K562 (cell line): ENCODE results near the gene MFSD2B. TPM values are rescaled to one million over a fixed set of nuclear protein-coding genes. Genes with fewer than 3 reads are reported as not detected.

Experiments
- ATAC-seq: fragments of 200-7000 bp; cut with Tn5 transposase; 3 replicates; pipeline ENCODE4 v1.9.1; 2020; ENCODE audit warnings: moderate library complexity
- BruUV-seq: library from RNA; stranded (reverse); fragments of 400-500 nt; replicated peaks from 2 replicates; lab custom pipeline; 2021; lab: Mats Ljungman, UMichigan
- CTCF ChIA-PET: fragments of 300-600 bp; formaldehyde crosslinking; extraction: SDS; loops from one replicate; lab custom pipeline; 2021; ENCODE audit warnings: low intra/inter-chr PET ratio; lab: Yijun Ruan, JAX
- POLR2A ChIA-PET: fragments of 300-600, 350-650 bp; sonication (Branson Sonifier 250); formaldehyde crosslinking; extraction: SDS; loops from one replicate; lab custom pipeline; 2021; ENCODE audit warnings: antibody characterized with exemption, inconsistent platforms; lab: Yijun Ruan, JAX
- DNase-seq, 4 experiments: peaks; one replicate each; pipeline versions ENCODE4 v3.0.0 to v3.0.0-alpha.2; 2011 to 2018; ENCODE audit warnings: low spot score in 3 of 4, mixed read lengths in 3 of 4; ENCODE audit errors: extremely low read depth in 1 of 4
- FAIRE-seq: peaks from 2 replicates; lab custom pipeline; 2011; peaks lifted over from hg19 to GRCh38; lab: Jason Lieb, UNC
- H2AFZ ChIP-seq: 2 replicates; pipeline ENCODE4 v1.6.0; 2011; ENCODE audit warnings: low read depth, low read length, control low read depth, inconsistent platforms
- H3K27ac ChIP-seq: fragments of 200-600 bp; 3 replicates; pipeline ENCODE4 v1.8.0; 2011; ENCODE audit warnings: low read depth, mild to moderate bottlenecking, control low read depth, inconsistent platforms, low read length, moderate library complexity, mixed read lengths; ENCODE audit errors: extremely low read depth
- H3K27me3 ChIP-seq, 2 experiments: fragments of 300-600 bp in 1 of 2; 2 replicates in 1 of 2; 3 replicates in 1 of 2; pipeline versions ENCODE4 v1.6.0 to v1.8.0; 2011; ENCODE audit warnings: inconsistent platforms in 2 of 2, low read length in 2 of 2, mild to moderate bottlenecking in 1 of 2, mixed read lengths in 1 of 2, moderate library complexity in 1 of 2; ENCODE audit not compliant: control insufficient read depth in 2 of 2, insufficient read depth in 2 of 2
- H3K36me3 ChIP-seq: fragments of 300-600 bp; 3 replicates; pipeline ENCODE4 v1.8.0; 2011; ENCODE audit warnings: mild to moderate bottlenecking, low read length, inconsistent platforms; ENCODE audit not compliant: control insufficient read depth, insufficient read depth
- H3K4me1 ChIP-seq, 2 experiments: fragments of 200-600 bp in 1 of 2; replicated peaks in 1 of 2; 2 replicates in 1 of 2; 3 replicates in 1 of 2; pipeline versions ENCODE4 v1.5.1 to v1.8.0; 2011; ENCODE audit warnings: inconsistent platforms in 2 of 2, low read length in 2 of 2, mild to moderate bottlenecking in 1 of 2, mixed read lengths in 1 of 2, moderate library complexity in 1 of 2; ENCODE audit not compliant: control insufficient read depth in 2 of 2, insufficient read depth in 2 of 2
- H3K4me2 ChIP-seq: 2 replicates; pipeline ENCODE4 v1.6.1; 2011; ENCODE audit warnings: low read length, control low read depth, inconsistent platforms, mixed read lengths; ENCODE audit not compliant: insufficient read depth
- H3K4me3 ChIP-seq: fragments of 200-600 bp; sonication (generic), shearing (Covaris generic); 2 replicates; pipeline ENCODE4 v1.5.1; 2016; ENCODE audit warnings: control low read depth, inconsistent platforms
- H3K79me2 ChIP-seq: fragments of 200-600 bp; 3 replicates; pipeline ENCODE4 v1.8.0; 2011; ENCODE audit warnings: low read length, inconsistent platforms; ENCODE audit not compliant: control insufficient read depth, insufficient read depth
- H3K9ac ChIP-seq, 2 experiments: 2 replicates each; pipeline versions ENCODE4 v1.6.0 to v1.6.1; 2011; ENCODE audit warnings: low read depth in 2 of 2, low read length in 2 of 2, control low read depth in 1 of 2, inconsistent platforms in 1 of 2, mild to moderate bottlenecking in 1 of 2, mixed read lengths in 1 of 2; ENCODE audit not compliant: insufficient read depth in 1 of 2
- H3K9me1 ChIP-seq: one replicate; pipeline ENCODE4 v1.6.0; 2011; ENCODE audit warnings: inconsistent platforms, mild to moderate bottlenecking, low read length, moderate library complexity; ENCODE audit not compliant: control insufficient read depth, insufficient read depth
- H3K9me3 ChIP-seq: replicated peaks from 2 replicates; pipeline ENCODE4 v1.5.1; 2011; ENCODE audit warnings: low read depth, low read length, inconsistent platforms; ENCODE audit not compliant: control insufficient read depth, insufficient read depth
- H4K20me1 ChIP-seq: replicated peaks from 2 replicates; pipeline ENCODE4 v1.6.1; 2011; ENCODE audit warnings: low read length, inconsistent platforms, mixed read lengths; ENCODE audit not compliant: control insufficient read depth, insufficient read depth
- CEBPG ChIP-seq, 3 experiments: fragments of 200-800 bp in 1 of 3; sonication (Bioruptor generic) in 1 of 3; sonication (generic) in 1 of 3; formaldehyde crosslinking in 1 of 3; IDR thresholded peaks in 2 of 3; conservative IDR thresholded peaks in 1 of 3; 2 replicates each; pipeline versions ENCODE4 v1.6.1 to v1.8.0; 2016 to 2022; ENCODE audit warnings: missing compliant biosample characterization in 2 of 3, missing genetic modification characterization in 2 of 3, mild to moderate bottlenecking in 1 of 3, missing genetic modification reagents in 1 of 3
- CHD2 ChIP-seq: IDR thresholded peaks from 2 replicates; pipeline ENCODE4 v1.6.1; 2011; ENCODE audit warnings: low read depth, low read length
- ESRRA ChIP-seq: fragments of 450-650 bp; IDR thresholded peaks from 2 replicates; pipeline ENCODE4 v1.6.1; 2014; ENCODE audit warnings: low read depth, mild to moderate bottlenecking, moderate library complexity, borderline replicate concordance
- MTA3 ChIP-seq: fragments of 450-650 bp; formaldehyde crosslinking; IDR thresholded peaks from 2 replicates; pipeline ENCODE4 v1.6.1; 2017; ENCODE audit warnings: mild to moderate bottlenecking, borderline replicate concordance
- NFYB ChIP-seq: IDR thresholded peaks from 2 replicates; pipeline ENCODE4 v1.6.1; 2011; ENCODE audit warnings: mild to moderate bottlenecking, moderate library complexity; ENCODE audit not compliant: insufficient read length; ENCODE audit errors: extremely low read depth
- POU5F1 ChIP-seq: fragments of 150-350 bp; IDR thresholded peaks from 2 replicates; pipeline ENCODE4 v1.6.1; 2014; ENCODE audit warnings: borderline replicate concordance, low read length, low read depth, mild to moderate bottlenecking; ENCODE audit not compliant: partially characterized antibody
- RBM14 ChIP-seq: fragments of 200-400 bp; formaldehyde crosslinking; IDR thresholded peaks from 2 replicates; pipeline ENCODE4 v1.6.1; 2018; ENCODE audit warnings: low read depth, mild to moderate bottlenecking, low read length, moderate library complexity, borderline replicate concordance; ENCODE audit not compliant: insufficient read depth
- SP2 ChIP-seq: IDR thresholded peaks from 2 replicates; pipeline ENCODE4 v1.6.1; 2011; ENCODE audit warnings: mild to moderate bottlenecking, low read depth, low read length, moderate library complexity; ENCODE audit not compliant: poor library complexity, severe bottlenecking; ENCODE audit errors: extremely low read depth
- WGBS: fragments of 100-300 bp; shearing (Covaris generic); methylation state at CpG from one replicate; pipeline ENCODE4 v1.1.6; 2016; ENCODE audit warnings: low coverage, mixed read lengths; ENCODE audit not compliant: insufficient coverage; ENCODE audit errors: missing lambda C conversion rate; 5-methylcytosine and 5-hydroxymethylcytosine counted together
- in situ Hi-C: fragments of 300-500 bp; cut with MboI; formaldehyde crosslinking; loops from 4 replicates; pipeline ENCODE4 v1.15.0; 2018; ENCODE audit warnings: inconsistent platforms, mixed read lengths
- intact Hi-C: fragments of 100-400 bp; cut with micrococcal nuclease; formaldehyde crosslinking; loops from 2 replicates; pipeline ENCODE4 v1.14.2; 2022
- polyA plus RNA-seq, 8 experiments: library from polyadenylated mRNA; depleted of rRNA in 4 of 8; stranded (reverse) in 5 of 8; unstranded in 3 of 8; fragments of >200 nt; fragmentation: Nextera tagmentation in 2 of 8; fragmentation: Illumina TruSeq in 1 of 8; extraction: Ambion mirVana in 2 of 8; extraction: Trizol in 1 of 8; gene quantifications; 2 replicates each; pipeline versions ENCODE4 v1.2.1 to v1.2.3, GENCODE V29; 2011 to 2014; ENCODE audit warnings: inconsistent platforms in 1 of 8, missing spikeins in 1 of 8
- total RNA-seq, 7 experiments: library from RNA; depleted of rRNA in 6 of 7; stranded (reverse); fragments of >200 nt in 6 of 7; fragmentation: Illumina TruSeq in 2 of 7; extraction: Trizol in 2 of 7; gene quantifications; 2 replicates each; pipeline versions ENCODE4 v1.2.1 to v1.2.3, GENCODE V29; 2011 to 2021; ENCODE audit warnings: low replicate concordance in 1 of 7

MFSD2B gene
- total and polyA plus RNA-seq, 9 of the 15 experiments (the other 6 are each of a cell fraction or from before 2014, with no cell fraction given): 2.6 to 10.9 (median 6.8) TPM

DNA sequence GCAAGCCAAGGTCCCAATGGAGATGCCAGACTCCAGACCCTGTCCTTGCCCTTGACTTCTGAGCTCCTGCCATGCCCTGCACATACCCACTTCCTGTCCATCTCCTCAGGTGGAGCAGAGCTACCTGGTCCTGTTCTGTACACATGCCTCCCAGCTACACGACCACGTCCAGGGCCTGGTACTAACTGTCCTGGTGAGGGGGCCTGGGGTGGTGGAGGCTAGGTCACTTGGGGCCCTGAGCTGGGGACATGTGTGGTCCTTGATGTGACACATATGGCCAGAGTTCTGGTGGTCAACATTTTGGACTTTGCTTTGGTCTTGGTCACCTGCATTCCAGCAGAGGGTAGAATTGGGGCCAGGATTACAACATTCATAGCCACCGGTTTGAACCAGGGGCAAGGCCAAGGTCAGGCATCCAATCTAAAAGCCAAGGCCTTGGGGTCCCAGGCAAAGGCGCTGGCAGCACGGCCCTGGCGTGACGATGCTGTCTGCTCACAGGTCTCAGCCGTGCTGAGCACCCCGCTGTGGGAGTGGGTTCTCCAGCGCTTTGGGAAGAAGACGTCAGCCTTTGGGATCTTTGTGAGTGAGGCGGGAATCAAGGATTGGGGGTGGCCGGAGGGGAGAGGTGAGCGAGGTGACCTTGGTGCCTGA is 12.6 kb downstream of the MFSD2B start:
- peaks cover 3% of the 10 kb centered on the region for H3K9me1 ChIP-seq
- no TSS peak for BruUV-seq
- in situ Hi-C loops: no loop called here
- no peaks in the 10 kb centered on the region for H3K9me3 ChIP-seq
- H3K36me3 ChIP-seq: peaks cover 47% of the 10 kb centered on the region
- H2AFZ ChIP-seq: no peak overlapping the region
- WGBS: 83% methylated on average over 9 of the region's 14 CpGs
- no peak for ATAC-seq
- peaks cover 0 to 24% of the 10 kb centered on the region in 2 experiments; a peak in 3 of 5 replicates for H3K4me1 ChIP-seq
- FAIRE-seq: no peak
- H3K9ac ChIP-seq: peak overlapping the region in 1 of 2 experiments; percentile 56; a peak in 1 of 4 replicates
- no peak overlapping the region for H3K27ac ChIP-seq
- no peak for TF ChIP-seq RBM14
- no peak for TF ChIP-seq NFYB
- TF ChIP-seq CHD2: no peak
- TF ChIP-seq POU5F1: no peak
- no peak for TF ChIP-seq SP2
- no peak for TF ChIP-seq MTA3
- no peak for TF ChIP-seq ESRRA
- no peak for TF ChIP-seq CEBPG (CRISPR knock-in tag; IDR thresholded peaks at IDR 0.05)
- TF ChIP-seq CEBPG (tag; conservative IDR thresholded peaks at IDR 0.05 in 1 of 2, IDR thresholded peaks at IDR 0.05 in 1 of 2): no peak
- no peaks in the 10 kb centered on the region for H3K79me2 ChIP-seq
- no peak overlapping the region for H3K4me2 ChIP-seq
- DNase-seq: no peak
- H4K20me1 ChIP-seq: peaks cover 14% of the 10 kb centered on the region; the same call in 1 of the 2 replicates
- no peaks in the 10 kb centered on the region for H3K27me3 ChIP-seq
- intact Hi-C loops: loop anchor here (5.0 kb wide), 1 partner anchor 40 kb away; no protein-coding TSS in a partner anchor
- CTCF ChIA-PET: interaction anchor here (1.0 kb wide), 1 partner anchor 142 kb away, joined by 4 read pairs; no protein-coding TSS in a partner anchor
- POLR2A ChIA-PET: interaction anchor here (1.2 to 1.6 kb wide), 2 partner anchors 10 to 25 kb away, joined by 3 to 4 read pairs; partner anchors contain the start of gene WDCP
- no peak overlapping the region for H3K4me3 ChIP-seq
